Gastrocnemius medialis (tissue), 4 donors: ENCODE measurements around the gene LYZL1. TPM values are rescaled to one million over a fixed set of nuclear protein-coding genes. Genes with fewer than 3 reads are reported as not detected.

Experiments
- ATAC-seq, 2 donors: fragments of 150-250 bp; one replicate each; pipeline ENCODE4 v1.9.1; 2016
- DNase-seq, 2 donors: peaks; one replicate each; pipeline ENCODE4 v3.0.0-alpha.2; 2019
- H3K27ac ChIP-seq, 4 donors: fragments of 200-600 bp; sonication (generic); 1 replicate in 1 of 4; 2 replicates in 3 of 4; pipeline ENCODE4 v1.5.1; 2016 to 2018; ENCODE audit warnings: mild to moderate bottlenecking in 2 of 4, moderate library complexity in 1 of 4
- H3K27me3 ChIP-seq, 3 donors: fragments of 200-600 bp; sonication (generic) in 2 of 3; 1 replicate in 1 of 3; 2 replicates in 2 of 3; pipeline versions ENCODE4 v1.5.1 to v1.6.0; 2016 to 2019; ENCODE audit warnings: mild to moderate bottlenecking in 1 of 3, moderate library complexity in 1 of 3
- H3K36me3 ChIP-seq, 2 donors: fragments of 200-600 bp; sonication (generic) in 1 of 2; one replicate each; pipeline ENCODE4 v1.5.1; 2017 to 2018
- H3K4me1 ChIP-seq, 2 donors: fragments of 200-600 bp; sonication (generic) in 1 of 2; one replicate each; pipeline ENCODE4 v1.5.1; 2016 to 2017; ENCODE audit warnings: mild to moderate bottlenecking in 2 of 2
- H3K4me3 ChIP-seq, 4 donors: fragments of 200-600 bp; sonication (generic) in 3 of 4; 1 replicate in 1 of 4; 2 replicates in 3 of 4; pipeline ENCODE4 v1.5.1; 2016 to 2019; ENCODE audit warnings: mild to moderate bottlenecking in 2 of 4
- H3K9me3 ChIP-seq, 3 donors: fragments of 200-600 bp; sonication (generic) in 2 of 3; 1 replicate in 1 of 3; 2 replicates in 2 of 3; pipeline ENCODE4 v1.5.1; 2016 to 2019
- POLR2A ChIP-seq, 2 donors: fragments of 450-650 bp; IDR thresholded peaks; one replicate each; pipeline ENCODE4 v1.6.1; 2017; ENCODE audit warnings: antibody characterized with exemption in 2 of 2, mild to moderate bottlenecking in 2 of 2, moderate library complexity in 2 of 2
- in situ Hi-C, 4 donors: fragments of 200-750 bp; cut with MboI; loops; one replicate each; pipeline versions ENCODE4 v1.15.0 to v1.8.0; 2017; ENCODE audit warnings: low sequenced_read_pairs in 4 of 4
- intact Hi-C: fragments of 100-400 bp; cut with DNase I; formaldehyde crosslinking; loops from one replicate; pipeline ENCODE4 v1.15.1; 2023; ENCODE audit warnings: low total_unique reads
- total RNA-seq, 4 donors: library from RNA; depleted of rRNA; stranded (reverse); fragments of >200 nt; gene quantifications; one replicate each; pipeline versions ENCODE4 v1.1.0 to v1.2.3, GENCODE V29; 2016
- TF ChIP-seq, protein P1 (sequence below), 5 experiments: fragments of 450-650 bp in 3 of 5; fragments of 200-600 bp in 2 of 5; sonication (generic) in 2 of 5; IDR thresholded peaks in 4 of 5; conservative IDR thresholded peaks in 1 of 5; 1 replicate in 4 of 5; 2 replicates in 1 of 5; pipeline ENCODE4 v1.5.1; 2016 to 2019; ENCODE audit warnings: antibody characterized with exemption in 5 of 5, mild to moderate bottlenecking in 3 of 5, moderate library complexity in 3 of 5

The LYZL1 gene
- total RNA-seq, 4 donors from 2014 or later: not detected

DNA sequence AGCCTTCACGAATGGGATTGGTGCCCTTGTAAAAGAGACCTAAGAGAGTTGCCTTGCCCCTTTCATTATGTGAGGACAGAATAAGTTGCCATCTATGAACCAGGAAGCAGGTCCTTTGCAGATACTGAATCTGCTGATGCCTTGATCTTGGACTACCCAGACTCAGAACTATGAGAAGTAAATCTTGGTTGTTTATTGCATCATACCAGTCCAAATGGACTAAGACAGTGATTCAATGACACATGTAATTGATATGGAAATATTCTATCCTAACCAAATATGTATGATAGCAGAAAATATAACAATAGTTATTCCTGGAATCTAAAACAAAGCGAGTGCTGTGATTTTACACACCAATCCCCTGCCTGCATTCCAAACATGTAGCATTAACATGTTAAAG is 17.0 kb upstream of the LYZL1 start:
- in situ Hi-C loops: no loop called here
- ATAC-seq (no peak), DNase-seq (no peak)
- no peak overlapping the region for H3K27ac ChIP-seq
- intact Hi-C loops: no loop called here
- H3K27me3 ChIP-seq: no peaks in the 10 kb centered on the region
- no peak overlapping the region for H3K4me3 ChIP-seq
- H3K4me1 ChIP-seq: no peaks in the 10 kb centered on the region
- TF ChIP-seq POLR2A (IDR thresholded peaks at IDR 0.05): no peak
- no peaks in the 10 kb centered on the region for H3K36me3 ChIP-seq
- no peaks in the 10 kb centered on the region for H3K9me3 ChIP-seq

DNA sequence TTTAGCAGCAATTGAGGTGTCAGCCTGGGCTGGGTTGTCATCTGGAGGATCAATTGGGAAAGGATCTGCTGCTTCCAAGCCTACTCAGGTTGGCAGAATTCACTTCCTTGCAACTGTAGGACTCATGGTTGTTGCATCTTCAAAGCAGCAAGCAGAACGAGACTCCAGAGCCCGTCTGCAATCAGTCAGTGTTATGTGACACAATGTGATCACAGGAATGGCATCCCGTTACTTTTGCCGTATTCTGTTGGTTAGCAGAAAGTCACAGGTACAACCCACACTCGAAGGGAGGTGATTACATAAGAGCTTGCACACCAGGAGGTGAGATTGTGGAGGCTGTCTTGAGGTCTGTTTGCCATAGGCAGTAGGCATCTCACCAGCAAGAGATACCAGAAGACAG is 15.4 kb upstream of the LYZL1 start:
- no peak overlapping the region for H3K4me3 ChIP-seq
- H3K27ac ChIP-seq: no peak overlapping the region
- DNase-seq: no peak
- H3K9me3 ChIP-seq: no peaks in the 10 kb centered on the region
- no peaks in the 10 kb centered on the region for H3K36me3 ChIP-seq
- no peak for TF ChIP-seq POLR2A (IDR thresholded peaks at IDR 0.05)
- TF ChIP-seq, protein P1, sequence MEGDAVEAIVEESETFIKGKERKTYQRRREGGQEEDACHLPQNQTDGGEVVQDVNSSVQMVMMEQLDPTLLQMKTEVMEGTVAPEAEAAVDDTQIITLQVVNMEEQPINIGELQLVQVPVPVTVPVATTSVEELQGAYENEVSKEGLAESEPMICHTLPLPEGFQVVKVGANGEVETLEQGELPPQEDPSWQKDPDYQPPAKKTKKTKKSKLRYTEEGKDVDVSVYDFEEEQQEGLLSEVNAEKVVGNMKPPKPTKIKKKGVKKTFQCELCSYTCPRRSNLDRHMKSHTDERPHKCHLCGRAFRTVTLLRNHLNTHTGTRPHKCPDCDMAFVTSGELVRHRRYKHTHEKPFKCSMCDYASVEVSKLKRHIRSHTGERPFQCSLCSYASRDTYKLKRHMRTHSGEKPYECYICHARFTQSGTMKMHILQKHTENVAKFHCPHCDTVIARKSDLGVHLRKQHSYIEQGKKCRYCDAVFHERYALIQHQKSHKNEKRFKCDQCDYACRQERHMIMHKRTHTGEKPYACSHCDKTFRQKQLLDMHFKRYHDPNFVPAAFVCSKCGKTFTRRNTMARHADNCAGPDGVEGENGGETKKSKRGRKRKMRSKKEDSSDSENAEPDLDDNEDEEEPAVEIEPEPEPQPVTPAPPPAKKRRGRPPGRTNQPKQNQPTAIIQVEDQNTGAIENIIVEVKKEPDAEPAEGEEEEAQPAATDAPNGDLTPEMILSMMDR (IDR thresholded peaks at IDR 0.05 in 4 of 5, conservative IDR thresholded peaks at IDR 0.05 in 1 of 5): no peak
- in situ Hi-C loops (no loop called here), intact Hi-C loops (no loop called here)
- ATAC-seq: no peak
- no peaks in the 10 kb centered on the region for H3K4me1 ChIP-seq
- no peaks in the 10 kb centered on the region for H3K27me3 ChIP-seq

DNA sequence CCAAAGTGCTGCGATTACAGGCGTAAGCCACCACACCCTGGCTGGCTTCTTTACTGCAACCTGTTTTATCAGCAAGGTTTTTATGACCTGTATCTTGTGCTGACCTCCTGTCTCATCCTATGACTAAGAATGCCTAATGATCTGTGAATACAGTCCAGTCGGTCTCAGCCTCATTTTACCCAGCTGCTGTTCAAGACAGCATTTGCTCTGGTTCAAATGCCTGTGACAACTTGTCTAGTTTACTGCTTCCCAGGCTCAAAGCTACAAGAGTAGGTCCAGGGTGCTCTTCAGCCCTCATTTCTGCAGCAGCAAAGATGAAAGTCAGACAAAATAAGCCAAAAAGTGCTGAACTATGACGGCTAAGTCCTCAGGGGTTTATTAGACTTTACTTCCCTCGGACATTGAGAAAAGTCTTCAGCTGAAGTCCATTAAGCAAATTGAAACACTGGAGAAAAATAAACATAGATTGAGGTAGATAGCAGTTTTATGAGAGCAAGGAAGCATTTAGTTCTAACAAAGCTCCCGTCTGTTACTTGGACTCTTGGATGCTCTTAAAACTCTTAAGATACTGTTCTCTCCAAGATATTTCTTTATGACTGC is 12.5 kb upstream of the LYZL1 start:
- H3K4me1 ChIP-seq: no peaks in the 10 kb centered on the region
- H3K9me3 ChIP-seq: no peaks in the 10 kb centered on the region
- intact Hi-C loops (no loop called here), in situ Hi-C loops (no loop called here)
- DNase-seq (no peak), ATAC-seq (no peak)
- no peak overlapping the region for H3K27ac ChIP-seq
- H3K27me3 ChIP-seq: no peaks in the 10 kb centered on the region
- no peaks in the 10 kb centered on the region for H3K36me3 ChIP-seq
- H3K4me3 ChIP-seq: no peak overlapping the region
- no peak for TF ChIP-seq POLR2A (IDR thresholded peaks at IDR 0.05)
- TF ChIP-seq, protein P1 (IDR thresholded peaks at IDR 0.05 in 4 of 5, conservative IDR thresholded peaks at IDR 0.05 in 1 of 5): no peak

DNA sequence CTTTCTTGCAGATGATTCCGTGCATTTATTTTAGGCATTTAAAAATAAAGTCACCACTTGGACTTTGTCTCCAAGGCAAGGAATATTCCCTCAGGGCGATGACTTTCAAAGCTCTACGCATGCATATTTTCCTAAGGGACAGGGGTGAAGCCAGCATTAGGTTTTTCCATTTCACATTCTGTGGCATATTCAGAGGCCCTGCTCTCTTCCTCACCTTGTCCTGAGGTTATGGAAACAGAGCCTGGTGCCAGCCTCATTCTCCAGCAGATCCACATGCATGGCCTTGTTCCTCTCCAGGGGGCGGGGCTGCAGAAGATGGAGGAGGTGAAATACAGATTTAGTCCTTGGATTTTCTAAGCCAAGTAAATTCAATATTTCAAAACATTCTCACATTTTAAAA is 11.6 kb upstream of the LYZL1 start:
- ATAC-seq: no peak
- Histone ChIP-seq H3K9me3 (no peaks in the 10 kb centered on the region), H3K4me1 (no peaks in the 10 kb centered on the region), H3K27ac (no peak overlapping the region), H3K36me3 (no peaks in the 10 kb centered on the region), H3K4me3 (no peak overlapping the region), H3K27me3 (no peaks in the 10 kb centered on the region)
- in situ Hi-C loops: no loop called here
- DNase-seq: no peak
- TF ChIP-seq POLR2A (IDR thresholded peaks at IDR 0.05): no peak
- TF ChIP-seq, protein P1 (IDR thresholded peaks at IDR 0.05 in 4 of 5, conservative IDR thresholded peaks at IDR 0.05 in 1 of 5): no peak
- intact Hi-C loops: no loop called here

DNA sequence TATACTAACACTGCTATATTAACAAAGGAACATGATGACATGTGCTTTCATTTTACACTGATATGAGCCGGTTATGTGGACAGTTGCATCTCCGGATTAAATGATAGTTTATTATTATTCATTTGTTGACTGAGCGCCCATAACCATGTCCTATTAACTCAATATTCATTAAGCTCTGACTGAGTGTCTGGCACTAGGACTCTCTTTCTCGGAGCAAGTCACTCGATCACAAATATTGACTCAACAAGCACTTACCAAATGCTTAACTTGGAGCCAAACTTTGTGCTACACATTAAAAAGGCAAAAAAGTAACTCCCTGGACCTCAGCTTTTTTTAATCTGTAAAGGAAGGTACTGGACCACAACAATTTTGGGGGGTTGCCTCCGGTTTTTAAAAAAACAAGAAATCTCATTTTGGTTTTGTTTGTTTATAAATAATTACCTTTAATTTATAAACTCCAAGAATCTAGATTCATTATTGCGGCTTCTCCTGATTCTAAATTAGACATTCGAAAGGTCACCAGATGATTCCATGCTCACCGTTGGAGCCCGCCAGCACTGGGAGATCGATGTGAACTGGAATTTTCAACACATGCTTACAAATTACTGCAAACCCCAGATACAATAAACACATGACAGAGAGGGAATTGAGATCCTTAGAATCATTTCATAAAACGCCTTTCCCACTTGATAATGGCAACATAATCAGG is 8.9 kb upstream of the LYZL1 start:
- intact Hi-C loops (no loop called here), in situ Hi-C loops (no loop called here)
- no peak overlapping the region for H3K27ac ChIP-seq
- ATAC-seq (no peak), DNase-seq (no peak)
- H3K4me1 ChIP-seq: no peaks in the 10 kb centered on the region
- H3K36me3 ChIP-seq: no peaks in the 10 kb centered on the region
- H3K27me3 ChIP-seq: no peaks in the 10 kb centered on the region
- TF ChIP-seq POLR2A (IDR thresholded peaks at IDR 0.05): no peak
- TF ChIP-seq, protein P1 (IDR thresholded peaks at IDR 0.05 in 4 of 5, conservative IDR thresholded peaks at IDR 0.05 in 1 of 5): no peak
- no peaks in the 10 kb centered on the region for H3K9me3 ChIP-seq
- H3K4me3 ChIP-seq: no peak overlapping the region
